ENCODE data around the gene ELOVL5. TPM values are rescaled to one million over a fixed set of nuclear protein-coding genes. Genes with fewer than 3 reads are reported as not detected.

The ELOVL5 gene
- total and polyA plus RNA-seq, 10 donors: 48.8 to 113 (median 91.2) TPM

DNA sequence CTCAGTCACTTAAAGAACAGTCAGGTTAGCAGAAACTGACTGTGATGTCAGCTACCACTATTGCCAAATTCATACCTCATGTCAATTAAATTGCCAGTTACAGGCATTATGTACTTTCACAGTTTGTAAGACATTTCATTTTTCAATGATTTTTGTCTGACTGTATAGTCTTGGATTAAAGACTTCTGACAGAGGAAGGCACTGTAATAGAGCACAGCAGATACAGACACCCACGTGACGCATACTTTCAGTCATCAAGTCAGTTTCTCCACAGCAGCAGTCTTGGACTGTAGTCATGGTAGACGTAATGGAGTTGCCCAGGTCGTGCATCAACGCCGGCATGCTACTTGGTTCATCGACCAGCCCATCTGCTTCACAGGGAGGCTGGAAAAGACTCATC is 29.5 kb upstream of the ELOVL5 start:
- 91 to 95% (median 94%) methylated on average over 7 of the region's 7 CpGs for WGBS, 5 donors
- Histone ChIP-seq H3K36me3 (no peaks in the 10 kb centered on the region), H3K9me3 (no peaks in the 10 kb centered on the region), H3K27ac (no peak overlapping the region), H3K27me3 (replicated peaks in 1 of 7) (no peaks in the 10 kb centered on the region), H3K4me1 (no peaks in the 10 kb centered on the region), H3K4me3 (no peak overlapping the region)
- TF ChIP-seq POLR2A (IDR thresholded peaks at IDR 0.05): no peak
- TF ChIP-seq, protein P1, sequence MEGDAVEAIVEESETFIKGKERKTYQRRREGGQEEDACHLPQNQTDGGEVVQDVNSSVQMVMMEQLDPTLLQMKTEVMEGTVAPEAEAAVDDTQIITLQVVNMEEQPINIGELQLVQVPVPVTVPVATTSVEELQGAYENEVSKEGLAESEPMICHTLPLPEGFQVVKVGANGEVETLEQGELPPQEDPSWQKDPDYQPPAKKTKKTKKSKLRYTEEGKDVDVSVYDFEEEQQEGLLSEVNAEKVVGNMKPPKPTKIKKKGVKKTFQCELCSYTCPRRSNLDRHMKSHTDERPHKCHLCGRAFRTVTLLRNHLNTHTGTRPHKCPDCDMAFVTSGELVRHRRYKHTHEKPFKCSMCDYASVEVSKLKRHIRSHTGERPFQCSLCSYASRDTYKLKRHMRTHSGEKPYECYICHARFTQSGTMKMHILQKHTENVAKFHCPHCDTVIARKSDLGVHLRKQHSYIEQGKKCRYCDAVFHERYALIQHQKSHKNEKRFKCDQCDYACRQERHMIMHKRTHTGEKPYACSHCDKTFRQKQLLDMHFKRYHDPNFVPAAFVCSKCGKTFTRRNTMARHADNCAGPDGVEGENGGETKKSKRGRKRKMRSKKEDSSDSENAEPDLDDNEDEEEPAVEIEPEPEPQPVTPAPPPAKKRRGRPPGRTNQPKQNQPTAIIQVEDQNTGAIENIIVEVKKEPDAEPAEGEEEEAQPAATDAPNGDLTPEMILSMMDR (IDR thresholded peaks at IDR 0.05 in 8 of 11, conservative IDR thresholded peaks at IDR 0.05 in 3 of 11): no peak
- TF ChIP-seq POLR2AphosphoS5 (IDR thresholded peaks at IDR 0.05): no peak
- intact Hi-C loops (cut with DNase I; ENCODE audit: low total_unique reads): no loop called here
- no peak for DNase-seq

DNA sequence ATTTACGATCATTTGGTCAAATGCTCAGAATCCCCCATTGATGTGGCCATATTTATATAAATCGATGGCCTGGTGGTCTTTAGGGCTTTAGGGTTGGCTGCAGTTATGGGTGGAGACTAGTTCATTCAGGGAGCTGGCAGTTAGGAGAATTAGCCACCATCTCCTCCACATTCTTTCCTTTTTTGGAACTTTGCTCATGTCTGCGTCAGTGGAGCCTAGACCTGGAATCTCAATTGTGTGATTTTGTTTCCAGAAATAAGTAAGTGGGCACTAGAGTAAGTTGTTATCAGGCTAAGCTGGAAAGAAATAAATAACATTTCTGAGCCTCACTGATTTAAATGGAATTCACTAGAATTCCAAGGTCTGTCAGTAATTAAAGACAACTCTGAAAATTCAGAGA is 29.0 kb upstream of the ELOVL5 start:
- TF ChIP-seq POLR2AphosphoS5 (IDR thresholded peaks at IDR 0.05) (no peak), POLR2A (IDR thresholded peaks at IDR 0.05) (no peak)
- TF ChIP-seq, protein P1 (IDR thresholded peaks at IDR 0.05 in 8 of 11, conservative IDR thresholded peaks at IDR 0.05 in 3 of 11): no peak
- WGBS, 5 donors: 71 to 87% (median 78%) methylated on average over 3 of the region's 3 CpGs
- DNase-seq: no peak
- Histone ChIP-seq H3K27me3 (replicated peaks in 1 of 7) (no peaks in the 10 kb centered on the region), H3K36me3 (no peaks in the 10 kb centered on the region), H3K4me1 (no peaks in the 10 kb centered on the region), H3K27ac (no peak overlapping the region), H3K9me3 (no peaks in the 10 kb centered on the region), H3K4me3 (no peak overlapping the region)
- intact Hi-C loops (cut with DNase I; ENCODE audit: low total_unique reads): no loop called here

- no peak overlapping the region for H3K4me3 ChIP-seq
- WGBS, 5 donors: 95 to 100% (median 98%) methylated on average over 1 of the region's 1 CpG
- TF ChIP-seq, protein P1 (IDR thresholded peaks at IDR 0.05 in 8 of 11, conservative IDR thresholded peaks at IDR 0.05 in 3 of 11): no peak
- TF ChIP-seq POLR2AphosphoS5 (IDR thresholded peaks at IDR 0.05): no peak
- no peak for TF ChIP-seq POLR2A (IDR thresholded peaks at IDR 0.05)
- no peaks in the 10 kb centered on the region for H3K36me3 ChIP-seq
- H3K4me1 ChIP-seq: no peaks in the 10 kb centered on the region
- H3K27me3 ChIP-seq (replicated peaks in 1 of 7): no peaks in the 10 kb centered on the region
- no peaks in the 10 kb centered on the region for H3K9me3 ChIP-seq
- H3K27ac ChIP-seq: no peak overlapping the region
- no peak for DNase-seq
- intact Hi-C loops (cut with DNase I; ENCODE audit: low total_unique reads): no loop called here
Measured at GRCh38 chr6:53377289-53377688, 28.5 kb upstream of the ELOVL5 start.

GRCh38 chr6:53376661-53377226 is 28.0 kb upstream of the ELOVL5 start:
- intact Hi-C loops (cut with DNase I; ENCODE audit: low total_unique reads): no loop called here
- no peak for DNase-seq
- TF ChIP-seq POLR2A (IDR thresholded peaks at IDR 0.05) (no peak), POLR2AphosphoS5 (IDR thresholded peaks at IDR 0.05) (no peak)
- TF ChIP-seq, protein P1 (IDR thresholded peaks at IDR 0.05 in 8 of 11, conservative IDR thresholded peaks at IDR 0.05 in 3 of 11): no peak
- Histone ChIP-seq H3K9me3 (no peaks in the 10 kb centered on the region), H3K27me3 (replicated peaks in 1 of 7) (no peaks in the 10 kb centered on the region), H3K4me3 (no peak overlapping the region), H3K27ac (no peak overlapping the region), H3K4me1 (no peaks in the 10 kb centered on the region), H3K36me3 (no peaks in the 10 kb centered on the region)
- WGBS, 5 donors: 80 to 85% (median 82%) methylated on average over 5 of the region's 5 CpGs

Measured in spleen (tissue), 11 donors.